Measurements from ENCODE around the gene CAMTA1. TPM values are rescaled to one million over a fixed set of nuclear protein-coding genes. Genes with fewer than 3 reads are reported as not detected.

CAMTA1 gene
- total and polyA plus RNA-seq, 2 experiments from 2014 or later, result 89.0 to 145 TPM

DNA sequence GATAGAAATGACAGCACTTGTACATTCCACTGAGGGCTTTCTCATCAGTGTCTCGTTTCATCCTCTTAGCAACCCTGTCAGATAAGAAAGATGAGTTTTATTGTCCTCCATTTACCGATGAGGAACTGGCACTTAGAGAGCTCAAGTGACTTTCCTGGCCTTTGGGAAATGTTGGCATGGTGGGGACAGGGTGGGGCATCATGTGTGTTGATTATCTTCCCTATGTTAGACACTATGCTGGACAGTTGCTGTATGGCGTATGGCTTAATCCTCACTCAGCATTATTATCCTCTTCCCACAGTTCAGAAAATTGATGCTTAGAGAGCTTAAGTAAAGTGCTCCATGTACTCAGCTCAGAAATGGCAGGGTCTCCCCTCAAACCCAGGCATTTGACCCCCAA lies 163.2 kb downstream of the CAMTA1 start:
- WGBS (ENCODE audit: low lambda C conversion rate, missing lambda C conversion rate), result 50% methylated on average over 3 of the region's 3 CpGs
- no peak for DNase-seq (ENCODE audit: low spot score)
- Histone ChIP-seq H3K4me1 (ENCODE audit: insufficient read depth) (no peaks in the 10 kb centered on the region), H3K4me3 (no peak overlapping the region), H4K20me1 (ENCODE audit: insufficient read depth, poor library complexity, severe bottlenecking) (no peaks in the 10 kb centered on the region), H3K4me2 (no peak overlapping the region), H3K27me3 (no peaks in the 10 kb centered on the region), H3K36me3 (replicated peaks; ENCODE audit: insufficient read depth, low read depth) (no peaks in the 10 kb centered on the region), H2AFZ (no peak overlapping the region), H3K27ac (no peak overlapping the region), H3K9me2 (replicated peaks; ENCODE audit: insufficient read depth) (no peaks in the 10 kb centered on the region), H3K79me2 (no peaks in the 10 kb centered on the region), H3K9me3 (ENCODE audit: low read depth) (no peaks in the 10 kb centered on the region)
- TF ChIP-seq EZH2 (IDR thresholded peaks at IDR 0.05; ENCODE audit: borderline replicate concordance) (no peak), EZH2phosphoT487 (IDR thresholded peaks at IDR 0.05; ENCODE audit: low read depth, severe bottlenecking, unreplicated experiment) (no peak), CTCF (IDR thresholded peaks at IDR 0.05; ENCODE audit: poor library complexity) (no peak)

- 58% methylated on average over 4 of the region's 4 CpGs for WGBS (ENCODE audit: low lambda C conversion rate, missing lambda C conversion rate)
These were observed 163.6 kb downstream of the CAMTA1 start for GRCh38 chr1:6948861-6949260.

GRCh38 chr1:6950001-6950765 lies 164.9 kb downstream of the CAMTA1 start:
- H2AFZ ChIP-seq, result no peak overlapping the region
- no peaks in the 10 kb centered on the region for H3K36me3 ChIP-seq (replicated peaks; ENCODE audit: insufficient read depth, low read depth)
- H3K4me2 ChIP-seq, result no peak overlapping the region
- H3K27ac ChIP-seq, result no peak overlapping the region
- H3K4me3 ChIP-seq, result no peak overlapping the region
- no peaks in the 10 kb centered on the region for H3K9me3 ChIP-seq (ENCODE audit: low read depth)
- H3K27me3 ChIP-seq, result no peaks in the 10 kb centered on the region
- no peak for DNase-seq (ENCODE audit: low spot score)
- no peaks in the 10 kb centered on the region for H3K9me2 ChIP-seq (replicated peaks; ENCODE audit: insufficient read depth)
- WGBS (ENCODE audit: low lambda C conversion rate, missing lambda C conversion rate), result 70% methylated on average over 9 of the region's 9 CpGs
- TF ChIP-seq CTCF (IDR thresholded peaks at IDR 0.05; ENCODE audit: poor library complexity) (no peak), EZH2phosphoT487 (IDR thresholded peaks at IDR 0.05; ENCODE audit: low read depth, severe bottlenecking, unreplicated experiment) (no peak), EZH2 (IDR thresholded peaks at IDR 0.05; ENCODE audit: borderline replicate concordance) (no peak)
- no peaks in the 10 kb centered on the region for H4K20me1 ChIP-seq (ENCODE audit: insufficient read depth, poor library complexity, severe bottlenecking)
- no peaks in the 10 kb centered on the region for H3K4me1 ChIP-seq (ENCODE audit: insufficient read depth)
- no peaks in the 10 kb centered on the region for H3K79me2 ChIP-seq

More at GRCh38 chr1:6948861-6949260, 163.6 kb downstream of the CAMTA1 start:
- no peak for TF ChIP-seq CTCF (IDR thresholded peaks at IDR 0.05; ENCODE audit: poor library complexity)
- no peak for TF ChIP-seq EZH2 (IDR thresholded peaks at IDR 0.05; ENCODE audit: borderline replicate concordance)
- TF ChIP-seq EZH2phosphoT487 (IDR thresholded peaks at IDR 0.05; ENCODE audit: low read depth, severe bottlenecking, unreplicated experiment), result no peak
- no peaks in the 10 kb centered on the region for H4K20me1 ChIP-seq (ENCODE audit: insufficient read depth, poor library complexity, severe bottlenecking)
- no peaks in the 10 kb centered on the region for H3K36me3 ChIP-seq (replicated peaks; ENCODE audit: insufficient read depth, low read depth)
- H3K27me3 ChIP-seq, result no peaks in the 10 kb centered on the region
- H2AFZ ChIP-seq, result no peak overlapping the region
- DNase-seq (ENCODE audit: low spot score), result no peak
- no peak overlapping the region for H3K4me3 ChIP-seq
- no peak overlapping the region for H3K27ac ChIP-seq
- no peaks in the 10 kb centered on the region for H3K9me2 ChIP-seq (replicated peaks; ENCODE audit: insufficient read depth)
- H3K4me1 ChIP-seq (ENCODE audit: insufficient read depth), result no peaks in the 10 kb centered on the region
- H3K79me2 ChIP-seq, result no peaks in the 10 kb centered on the region
- no peaks in the 10 kb centered on the region for H3K9me3 ChIP-seq (ENCODE audit: low read depth)
- H3K4me2 ChIP-seq, result no peak overlapping the region

Data from hepatocyte (in vitro differentiated cells).